Non-pigmented ciliary epithelial cell (primary cell): Measurements from ENCODE around the gene RGS1.

Experiments
- DNase-seq: peaks from one replicate; pipeline ENCODE4 v3.0.0-alpha.2; 2010; ENCODE audit warnings: low read depth

The RGS1 gene

GRCh38 chr1:192581131-192581927, 5.8 kb downstream of the RGS1 start:
- DNase-seq = no peak

GRCh38 chr1:192584866-192585265, 9.3 kb downstream of the RGS1 start:
- DNase-seq = no peak

GRCh38 chr1:192587386-192588266, 12.1 kb downstream of the RGS1 start:
- DNase-seq = no peak

GRCh38 chr1:192588546-192588945, 13.0 kb downstream of the RGS1 start:
- no peak for DNase-seq

GRCh38 chr1:192589813-192590212, 14.2 kb downstream of the RGS1 start:
- no peak for DNase-seq

- no peak for DNase-seq
Measured at GRCh38 chr1:192592517-192592916, 16.9 kb downstream of the RGS1 start.

- DNase-seq = no peak
Measured at GRCh38 chr1:192592981-192593708, 17.6 kb downstream of the RGS1 start.

- DNase-seq = no peak
Measured at GRCh38 chr1:192595299-192595698, 19.7 kb downstream of the RGS1 start.

- no peak for DNase-seq
Measured at GRCh38 chr1:192598589-192598988, 23.0 kb downstream of the RGS1 start.

GRCh38 chr1:192600275-192600674, 24.7 kb downstream of the RGS1 start:
- DNase-seq = no peak

GRCh38 chr1:192601143-192601542, 25.6 kb downstream of the RGS1 start:
- DNase-seq = no peak

- no peak for DNase-seq
Measured at GRCh38 chr1:192601567-192601966, 26.0 kb downstream of the RGS1 start.

- no peak for DNase-seq
Measured at GRCh38 chr1:192602757-192603156, 27.2 kb downstream of the RGS1 start.

GRCh38 chr1:192603218-192603787, 27.7 kb downstream of the RGS1 start:
- no peak for DNase-seq

GRCh38 chr1:192604979-192605620, 29.5 kb downstream of the RGS1 start:
- no peak for DNase-seq

GRCh38 chr1:192608671-192609070, 33.1 kb downstream of the RGS1 start:
- no peak for DNase-seq

- DNase-seq = no peak
Measured at GRCh38 chr1:192609110-192610079, 33.8 kb downstream of the RGS1 start.

- DNase-seq = no peak
Measured at GRCh38 chr1:192610112-192610889, 34.7 kb downstream of the RGS1 start.

GRCh38 chr1:192615055-192615454, 39.5 kb downstream of the RGS1 start:
- no peak for DNase-seq
